Fibroblast of peridontal ligament (primary cell): ENCODE results near the gene RARRES1.
"Not testable (repeated sequence)": the region's sequence is repeated elsewhere in the genome, so short reads cannot be mapped to it uniquely, and the experiment has no call there.

Experiments
- DNase-seq: peaks from one replicate; pipeline ENCODE4 v3.0.0-alpha.2; 2010; ENCODE audit errors: extremely low read depth

Gene RARRES1

DNA sequence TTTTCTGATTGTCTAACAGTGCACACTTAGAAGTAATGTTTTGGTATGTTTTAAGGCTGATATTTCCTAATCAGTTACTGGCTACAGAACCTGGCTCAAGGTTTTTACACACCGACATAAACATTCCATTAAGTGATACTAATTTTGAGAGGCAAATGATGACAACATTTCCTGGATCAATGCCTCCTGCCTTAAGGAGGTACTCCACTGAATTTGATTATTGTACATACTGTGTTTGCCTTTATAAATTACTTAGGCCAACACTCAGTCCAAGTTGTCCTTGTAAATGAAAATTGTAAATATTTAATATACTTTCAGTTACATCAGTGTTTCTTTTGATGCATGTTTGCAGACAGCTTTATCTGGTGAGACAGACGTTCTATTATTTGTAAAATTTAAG is 35.6 kb downstream of the RARRES1 start:
- peak; percentile 25 for DNase-seq

DNA sequence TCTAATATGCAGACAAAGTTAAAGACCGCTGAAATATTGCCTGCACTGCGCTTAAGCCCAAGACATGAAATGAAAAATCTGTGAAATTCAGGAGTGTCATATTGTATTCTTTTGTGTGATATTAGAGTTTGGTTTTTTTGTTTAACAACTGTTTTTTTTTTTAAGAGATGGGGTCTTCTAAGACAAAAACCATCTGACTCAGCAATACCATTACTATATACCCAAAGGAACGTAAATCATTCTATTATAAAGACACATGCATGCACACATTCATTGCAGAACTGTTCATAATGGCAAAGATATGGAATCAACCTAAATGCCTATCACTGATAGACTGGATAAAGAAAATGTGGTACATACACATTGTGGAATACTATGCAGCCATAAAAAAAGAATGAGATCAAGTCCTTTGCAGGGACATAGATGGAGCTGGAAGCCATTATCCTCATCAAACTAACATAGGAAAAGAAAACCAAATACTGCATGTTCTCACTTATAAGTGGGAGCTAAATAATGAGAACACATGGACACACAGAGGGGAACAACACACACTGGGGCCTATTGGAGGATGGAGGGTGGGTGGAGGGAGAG is 38.3 kb downstream of the RARRES1 start:
- DNase-seq, result not testable (repeated sequence)

DNA sequence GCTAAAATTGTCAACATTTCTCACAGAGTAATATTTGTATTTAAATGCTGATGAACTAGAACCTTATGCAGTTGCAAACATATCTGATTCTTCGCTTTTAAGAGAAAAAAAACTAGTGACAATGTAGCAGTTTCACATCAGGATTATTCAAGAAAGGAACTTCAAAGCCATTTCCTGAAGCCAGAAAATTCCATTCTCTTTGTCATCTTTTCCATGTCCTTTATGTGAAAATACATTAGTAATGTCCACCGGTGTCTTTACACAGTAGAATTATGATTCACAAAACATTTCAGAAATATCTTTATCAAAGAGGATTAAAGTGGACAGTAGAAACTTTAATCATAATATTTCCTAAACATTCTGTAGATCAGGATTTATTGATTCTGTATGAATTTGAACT is 47.1 kb downstream of the RARRES1 start:
- DNase-seq, result no peak

DNA sequence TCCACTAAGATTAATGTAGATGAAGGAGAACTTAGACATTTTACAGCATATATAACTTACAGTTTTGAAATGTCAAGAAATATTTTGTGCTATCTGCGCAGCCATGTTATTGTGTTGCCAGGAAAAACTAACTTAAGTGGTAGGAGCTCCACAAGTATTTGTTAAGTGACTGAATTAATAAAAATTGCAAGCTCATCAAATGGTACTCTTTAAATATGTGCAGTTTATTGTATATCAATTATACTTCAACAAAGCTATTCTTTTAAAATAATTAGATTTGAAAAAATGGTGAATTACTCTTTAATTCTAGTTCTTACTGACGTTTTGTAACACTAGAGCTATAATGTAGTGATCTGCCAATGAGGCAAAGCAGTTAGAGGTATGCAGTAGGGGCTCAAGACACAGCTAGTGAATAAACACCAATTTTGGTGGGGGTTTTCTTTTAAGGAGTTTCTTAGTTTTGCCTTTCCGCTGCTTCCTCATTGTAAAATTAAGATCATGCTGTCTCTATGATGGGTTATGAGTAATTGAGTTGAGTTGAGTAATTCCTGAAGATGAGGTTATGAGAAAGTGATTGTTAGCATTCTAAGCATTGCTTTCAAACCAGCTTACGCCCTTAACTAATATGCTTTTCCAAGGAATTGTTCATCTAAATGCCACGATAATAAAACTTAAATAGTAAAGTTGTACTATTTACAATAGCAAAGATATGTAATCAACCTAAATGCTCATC is 48.9 kb downstream of the RARRES1 start:
- DNase-seq, result peak; percentile 96

DNA sequence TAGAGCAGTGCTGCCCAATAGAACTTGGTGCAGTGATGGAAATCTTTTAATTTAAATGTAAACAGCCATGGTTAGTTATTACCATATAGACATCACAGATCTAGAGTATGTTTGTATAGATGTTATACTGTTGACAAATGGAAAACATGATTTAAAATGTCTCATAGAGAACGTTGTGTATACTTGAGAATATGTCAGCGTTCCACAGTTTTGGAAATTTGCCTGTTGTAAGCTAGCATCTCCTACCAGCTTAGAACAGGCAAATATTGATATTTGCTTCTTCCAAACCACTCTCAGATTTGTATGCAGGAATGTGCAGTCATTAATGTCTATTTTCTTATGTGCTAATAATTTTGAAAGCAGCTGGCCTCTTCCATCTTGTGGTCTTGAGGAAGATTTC is 51.4 kb downstream of the RARRES1 start:
- no peak for DNase-seq

DNA sequence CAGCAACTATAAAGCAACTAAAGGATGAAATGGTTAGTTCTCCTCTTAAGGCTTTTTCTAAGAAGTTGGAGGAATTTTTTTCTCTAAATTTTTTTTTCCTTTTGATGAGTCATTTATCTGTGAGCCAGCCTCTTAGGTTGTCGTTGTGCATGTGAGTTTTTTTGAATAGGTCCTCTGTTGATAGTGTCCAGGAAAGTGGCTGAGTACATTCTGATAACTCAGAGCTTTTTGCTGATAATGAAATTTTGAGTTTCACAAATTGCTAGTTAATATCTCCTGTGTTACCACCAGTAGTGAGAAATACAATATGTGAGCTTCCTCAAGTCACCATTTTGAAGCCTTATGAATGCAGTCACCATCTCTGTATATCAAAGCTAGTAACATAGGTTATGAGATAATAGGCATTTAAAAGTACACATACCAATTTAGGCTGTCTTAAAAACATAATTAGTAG is 52.7 kb downstream of the RARRES1 start:
- DNase-seq, result peak; percentile 51

DNA sequence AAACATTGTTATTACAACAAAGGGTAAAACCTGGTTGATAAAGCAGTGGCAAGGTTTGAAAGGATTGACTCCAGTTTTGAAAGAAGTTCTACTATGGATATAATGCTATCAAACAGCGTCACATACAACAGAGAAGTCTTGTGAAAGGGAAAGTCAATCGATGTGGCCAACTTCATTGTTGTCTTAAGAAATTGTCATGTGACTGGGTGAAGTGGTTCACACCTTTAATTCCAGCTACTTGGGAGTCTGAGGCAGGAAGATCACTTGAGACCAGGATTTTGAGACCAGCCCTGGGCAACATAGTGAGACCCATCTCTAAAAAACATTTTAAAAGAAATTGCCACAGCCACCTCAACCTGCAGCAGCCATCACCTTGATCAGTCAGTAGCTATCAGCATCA is 53.6 kb downstream of the RARRES1 start:
- no peak for DNase-seq

DNA sequence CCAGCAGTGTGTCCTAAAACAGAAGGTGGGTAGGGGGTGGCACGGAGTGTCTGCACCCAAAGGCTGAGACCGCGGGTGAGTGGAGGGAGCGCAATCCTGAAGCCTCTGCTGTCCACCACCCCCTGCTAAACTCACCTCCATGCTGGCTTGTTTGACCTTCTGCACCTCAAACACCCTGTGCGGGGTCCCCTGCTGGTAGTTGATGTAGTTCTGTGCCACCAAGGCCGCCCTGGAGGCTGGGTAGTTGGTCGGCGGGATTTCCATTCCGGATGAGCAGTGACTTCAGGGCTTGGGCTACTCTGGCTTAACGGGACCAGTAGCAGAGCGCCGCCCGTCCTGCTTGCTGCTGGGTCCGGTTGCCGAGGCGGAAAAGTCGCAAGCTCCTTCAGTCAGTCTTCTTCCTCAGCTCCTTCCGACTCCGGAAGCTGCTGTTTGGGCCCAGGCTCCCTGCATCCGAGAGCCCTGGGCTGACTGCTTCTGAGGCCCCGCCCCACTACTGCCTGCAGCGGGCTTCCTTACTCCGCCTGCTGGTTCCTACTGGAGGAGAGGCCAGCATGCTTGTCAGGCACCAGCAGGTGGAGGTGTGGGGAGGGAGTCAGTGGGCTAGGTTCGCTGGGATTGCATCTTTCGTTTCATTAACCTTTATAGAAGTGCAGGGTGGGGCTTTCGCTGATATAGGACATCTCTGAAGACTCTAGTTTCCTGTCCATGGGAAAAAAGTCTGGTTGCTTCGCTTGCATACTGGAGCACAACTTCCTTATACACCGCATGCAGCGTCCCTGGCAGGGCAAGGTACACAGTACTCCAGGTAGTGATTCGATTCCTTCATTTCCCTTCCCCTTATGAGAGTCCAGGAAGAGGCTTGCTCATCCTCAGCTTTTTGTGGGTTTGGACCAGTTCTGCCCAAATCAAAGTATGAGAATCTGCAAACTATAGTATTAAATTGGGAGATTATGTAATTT is 59.8 kb downstream of the RARRES1 start, which contains the start of gene LXN:
Gene LXN, minus strand, starts transcription at position 434 of the 962 bp plus-strand sequence. Its CDS starts 170 bp downstream, at position 264.
- peak; percentile 81 for DNase-seq

DNA sequence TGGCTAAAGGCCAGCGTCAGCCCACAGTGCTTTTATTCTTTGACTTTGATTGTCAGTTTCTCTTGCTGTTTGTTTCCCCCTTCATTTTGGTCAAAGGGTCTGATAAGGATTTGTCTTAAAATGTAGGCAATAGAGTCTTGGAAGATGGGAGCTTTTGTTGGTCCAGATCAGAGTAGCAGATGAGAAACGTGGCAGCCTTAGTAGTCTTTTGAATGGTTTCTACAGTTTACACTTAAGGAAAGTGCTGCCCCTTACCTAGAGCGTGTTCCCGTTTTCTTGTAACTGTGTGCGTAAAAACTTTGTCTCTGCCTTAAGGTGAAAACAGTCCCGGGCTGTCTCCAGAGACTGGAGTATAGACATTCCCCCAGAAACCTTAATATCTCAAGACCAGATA is 60.4 kb downstream of the RARRES1 start:
- DNase-seq, result peak; percentile 24

DNA sequence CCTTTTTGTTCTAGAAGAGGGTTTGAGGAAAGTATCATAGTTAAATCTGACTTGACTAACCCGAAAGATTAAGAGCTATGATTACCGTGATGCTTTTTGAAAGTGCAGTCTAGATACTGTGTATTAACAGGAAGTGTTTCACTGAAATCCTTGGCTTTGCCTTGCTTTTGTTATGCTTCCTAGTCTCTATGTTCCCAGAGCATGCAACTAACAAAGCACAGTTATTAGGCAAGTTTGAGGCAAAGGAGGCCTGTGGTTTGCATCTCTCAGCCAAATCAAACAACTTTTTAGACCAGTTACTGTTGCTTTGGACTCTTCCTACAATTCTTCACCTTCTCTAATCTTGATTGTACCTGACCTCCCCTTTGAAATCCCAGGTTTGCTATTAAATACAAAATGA is 63.8 kb downstream of the RARRES1 start:
- DNase-seq, result peak; percentile 71

DNA sequence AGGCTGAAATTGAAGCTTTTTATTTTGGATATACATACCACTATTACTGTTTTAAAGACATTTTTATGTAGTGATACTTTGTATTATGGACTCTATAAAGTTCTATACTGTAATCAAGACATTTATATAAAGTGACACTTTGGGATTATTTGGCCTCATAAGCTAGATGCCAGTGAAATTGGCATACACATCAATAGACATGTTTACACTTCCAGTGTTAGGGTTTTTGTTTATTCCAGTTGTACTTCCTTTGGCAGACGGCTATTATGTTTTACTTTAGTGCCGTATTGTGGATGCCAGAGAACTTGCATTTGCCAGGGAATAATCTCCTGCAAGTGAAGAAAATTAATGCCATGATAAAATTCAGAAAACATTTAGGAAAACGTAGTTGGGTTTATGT is 65.8 kb downstream of the RARRES1 start:
- DNase-seq, result no peak

DNA sequence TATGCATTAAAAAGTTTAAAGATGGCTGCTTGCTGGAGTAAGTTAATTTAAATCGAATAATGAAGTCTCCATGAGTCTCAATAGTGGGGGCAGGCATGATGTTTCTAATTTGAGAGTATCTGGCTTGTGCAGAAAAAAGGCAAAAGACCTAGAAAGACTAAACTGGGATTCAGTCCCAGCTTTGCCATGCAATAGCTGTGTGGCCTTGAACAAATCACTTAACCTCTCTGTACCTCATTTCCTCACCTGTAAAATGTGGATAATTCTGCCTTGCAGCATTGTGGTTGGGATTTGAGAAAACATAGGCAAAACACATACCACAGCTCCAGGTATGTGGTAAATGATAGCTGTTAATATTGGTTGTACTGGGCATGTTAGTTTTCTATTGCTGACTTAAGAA is 68.4 kb downstream of the RARRES1 start:
- DNase-seq, result no peak

DNA sequence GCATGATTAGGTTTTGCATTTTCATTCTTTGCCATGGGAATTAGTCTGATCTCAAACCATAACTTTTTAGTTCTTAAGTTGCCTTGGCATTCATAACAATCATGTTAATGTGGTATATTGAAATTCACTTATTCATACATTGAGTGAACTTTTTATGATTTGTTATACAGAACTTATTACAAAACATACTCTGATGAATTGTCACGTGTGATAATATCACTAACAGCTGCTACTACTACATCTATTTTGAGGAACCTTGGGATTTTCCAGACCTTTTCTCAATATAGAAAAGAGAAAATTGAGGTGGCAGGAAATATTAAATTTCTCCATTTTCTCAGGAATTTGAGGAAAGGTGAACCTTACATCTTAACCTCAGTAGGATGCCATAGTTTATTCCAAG is 69.0 kb downstream of the RARRES1 start:
- no peak for DNase-seq

DNA sequence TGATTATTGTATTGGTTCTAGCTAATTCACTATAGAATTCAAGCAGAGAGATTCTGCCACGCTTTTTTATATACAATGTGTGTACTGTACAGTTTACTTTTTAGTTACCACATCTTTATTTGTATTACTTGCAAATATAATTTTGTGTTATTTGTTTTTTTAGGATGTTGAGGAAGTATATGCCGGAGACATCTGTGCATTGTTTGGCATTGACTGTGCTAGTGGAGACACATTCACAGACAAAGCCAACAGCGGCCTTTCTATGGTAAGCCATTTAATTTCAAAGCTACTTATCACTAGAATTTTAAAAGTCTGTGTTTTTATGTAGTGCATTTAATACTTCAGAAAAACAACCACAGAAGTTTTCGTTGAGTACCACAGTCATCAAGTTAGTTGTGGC is 71.5 kb downstream of the RARRES1 start:
- DNase-seq, result no peak

DNA sequence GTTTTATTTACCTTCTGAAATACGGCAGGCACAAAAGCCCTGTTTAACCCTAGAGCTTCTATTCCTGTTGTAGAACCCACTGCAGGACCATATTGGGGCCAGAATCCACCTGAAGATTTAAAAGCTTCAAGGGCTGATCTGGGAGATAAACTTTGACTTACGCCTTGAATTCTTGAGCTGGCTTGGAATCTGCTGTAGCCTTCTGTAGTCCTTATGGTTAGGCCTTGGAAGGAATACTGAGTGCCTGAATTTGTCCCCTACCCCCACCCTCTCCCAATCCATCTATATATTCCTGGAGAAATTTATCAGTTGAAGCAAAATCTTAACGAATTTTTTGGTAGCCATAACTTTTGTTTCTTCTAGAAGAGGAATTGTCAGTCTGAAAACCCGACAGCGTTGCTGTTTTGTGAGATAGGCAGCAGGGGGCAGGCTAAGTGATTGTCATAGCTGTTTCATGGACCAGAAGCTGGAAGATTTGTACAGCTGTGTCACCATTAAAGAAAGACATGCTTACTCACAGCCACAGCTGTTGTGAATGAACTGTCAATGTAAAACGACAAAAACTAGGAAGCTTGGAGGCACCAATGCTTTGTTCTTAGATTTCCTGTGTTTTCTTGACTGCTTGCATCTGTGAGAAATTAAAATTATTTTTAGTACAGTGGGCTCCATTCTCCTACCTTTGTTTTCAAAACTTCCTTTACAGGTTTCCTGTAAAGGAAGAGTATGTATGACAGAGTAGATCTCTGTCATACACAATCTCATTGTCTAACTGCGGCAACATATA is 72.6 kb downstream of the RARRES1 start:
- DNase-seq, result peak; percentile 86

DNA sequence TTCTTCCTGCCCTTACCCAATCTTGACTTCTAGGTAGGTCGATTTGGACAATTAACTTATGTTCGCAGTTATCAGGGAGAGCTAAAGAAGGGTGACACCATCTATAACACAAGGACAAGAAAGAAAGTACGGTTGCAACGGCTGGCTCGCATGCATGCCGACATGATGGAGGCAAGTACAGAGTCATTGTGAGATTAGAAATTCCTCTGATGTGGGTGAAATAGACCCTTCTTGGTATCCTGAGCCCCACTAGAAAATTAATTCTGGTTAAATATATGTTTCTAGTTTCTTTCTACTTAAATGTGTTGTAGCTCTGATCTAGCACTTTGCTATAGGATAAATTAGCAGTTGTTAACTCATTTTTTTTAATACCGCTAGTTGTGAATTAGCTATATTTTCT is 73.4 kb downstream of the RARRES1 start:
- no peak for DNase-seq

DNA sequence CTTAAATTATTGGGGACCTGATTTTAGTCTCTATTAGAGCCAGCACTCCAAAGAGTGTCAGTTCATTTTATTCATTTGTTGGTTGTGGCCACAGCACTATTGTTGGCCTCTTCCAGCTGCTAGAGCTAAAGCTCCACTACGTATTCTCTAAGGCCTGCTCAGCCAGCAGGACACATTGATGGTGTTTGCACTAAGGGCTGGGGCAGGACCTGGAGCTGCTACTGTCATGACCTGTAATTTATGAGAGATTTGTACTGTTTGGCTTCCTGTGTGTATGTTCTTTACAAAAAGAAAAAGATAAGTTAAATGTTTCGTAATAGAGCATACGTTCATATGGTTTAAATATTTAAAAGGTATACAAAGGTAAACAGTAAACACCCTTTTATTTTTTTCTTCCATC is 79.8 kb downstream of the RARRES1 start:
- DNase-seq, result no peak

DNA sequence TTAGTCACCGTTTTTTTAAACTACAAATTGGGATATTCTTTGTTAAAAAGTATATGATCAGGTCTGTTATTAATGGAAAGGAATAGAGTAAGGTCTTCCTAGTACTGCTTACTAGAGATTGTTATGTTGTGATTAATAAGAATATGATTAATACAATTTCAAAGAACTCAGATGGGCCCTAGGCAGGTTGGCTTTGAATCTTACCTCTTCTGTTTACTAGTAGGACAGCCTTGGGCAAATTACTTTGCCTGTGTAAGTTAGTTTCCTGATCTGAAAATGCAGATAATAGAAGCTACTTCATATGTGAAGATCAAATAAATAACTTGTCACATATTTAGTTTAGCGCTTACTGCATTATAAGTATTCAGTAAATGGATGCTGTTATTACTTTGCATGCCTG is 81.1 kb downstream of the RARRES1 start:
- no peak for DNase-seq

DNA sequence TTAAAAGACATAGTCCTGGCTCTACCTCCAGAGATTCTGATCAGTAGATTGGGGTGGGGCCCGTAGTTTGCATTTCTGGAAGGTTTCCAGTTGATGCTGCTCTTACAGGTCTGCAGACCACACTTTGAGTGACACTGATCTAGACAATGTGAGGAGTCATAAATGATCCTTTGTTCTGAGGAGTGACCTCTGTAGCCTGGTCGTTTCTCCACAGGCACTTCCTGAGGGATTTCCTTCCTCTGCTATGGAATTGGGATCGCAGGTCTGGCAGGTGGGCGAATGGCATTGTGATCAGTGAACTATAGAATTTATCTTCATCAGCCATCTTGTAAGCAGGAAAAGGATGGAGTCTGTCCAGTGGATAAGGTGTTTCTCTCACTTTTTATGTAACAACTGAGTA is 82.5 kb downstream of the RARRES1 start:
- DNase-seq, result no peak
